GM12874 (cell line): Measurements from ENCODE around the gene SIAH1.

Source experiments
- TF ChIP-seq, protein P1 (sequence below): IDR thresholded peaks from 2 replicates; pipeline ENCODE4 v1.5.1; 2011; ENCODE audit warnings: low read depth, mild to moderate bottlenecking, control low read depth, low read length, moderate library complexity; ENCODE audit not compliant: insufficient read depth

The SIAH1 gene

DNA sequence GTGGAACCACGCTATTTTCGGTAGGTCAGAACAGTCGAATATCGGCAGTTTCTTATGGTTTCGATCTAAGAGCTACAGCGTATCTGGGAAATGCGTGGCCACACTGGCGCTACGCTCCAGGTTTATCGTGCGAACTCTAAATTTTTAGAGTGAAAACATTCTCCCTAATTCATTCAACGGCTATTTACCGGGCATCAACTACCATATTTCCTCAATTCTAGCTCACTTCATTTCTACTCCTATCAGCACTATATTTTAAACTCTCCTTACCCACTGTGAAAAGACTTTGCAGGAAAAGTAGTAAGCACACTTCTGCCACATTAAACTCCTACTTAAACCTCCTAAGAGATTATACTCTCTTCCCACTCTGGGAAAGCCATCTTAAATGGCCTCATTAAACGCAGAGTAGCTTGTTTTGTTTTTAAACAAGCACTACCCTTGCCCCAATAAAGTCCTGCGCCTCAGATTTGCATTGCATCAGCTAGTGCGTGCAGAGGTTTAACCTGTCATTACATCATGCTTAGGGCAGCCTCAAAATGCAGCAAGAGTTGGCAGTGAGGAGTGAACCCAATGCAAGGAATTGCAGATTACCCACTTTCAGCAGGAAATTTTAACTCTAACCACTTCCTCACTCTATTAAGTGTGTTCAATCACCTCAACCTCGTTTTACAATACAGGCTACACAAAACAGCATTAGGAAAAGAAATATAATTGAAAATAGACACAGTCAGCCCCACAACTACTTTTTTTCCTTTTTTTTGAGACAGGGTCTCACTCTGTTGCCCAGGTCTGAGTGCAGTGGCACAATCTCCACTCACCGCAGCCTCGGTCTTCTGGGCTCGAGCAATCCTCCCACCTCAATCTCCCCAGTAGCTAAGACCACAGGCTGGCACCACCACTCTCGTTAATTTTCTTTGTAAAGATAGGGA, 18.8 kb downstream of the SIAH1 start:
- TF ChIP-seq, protein P1, sequence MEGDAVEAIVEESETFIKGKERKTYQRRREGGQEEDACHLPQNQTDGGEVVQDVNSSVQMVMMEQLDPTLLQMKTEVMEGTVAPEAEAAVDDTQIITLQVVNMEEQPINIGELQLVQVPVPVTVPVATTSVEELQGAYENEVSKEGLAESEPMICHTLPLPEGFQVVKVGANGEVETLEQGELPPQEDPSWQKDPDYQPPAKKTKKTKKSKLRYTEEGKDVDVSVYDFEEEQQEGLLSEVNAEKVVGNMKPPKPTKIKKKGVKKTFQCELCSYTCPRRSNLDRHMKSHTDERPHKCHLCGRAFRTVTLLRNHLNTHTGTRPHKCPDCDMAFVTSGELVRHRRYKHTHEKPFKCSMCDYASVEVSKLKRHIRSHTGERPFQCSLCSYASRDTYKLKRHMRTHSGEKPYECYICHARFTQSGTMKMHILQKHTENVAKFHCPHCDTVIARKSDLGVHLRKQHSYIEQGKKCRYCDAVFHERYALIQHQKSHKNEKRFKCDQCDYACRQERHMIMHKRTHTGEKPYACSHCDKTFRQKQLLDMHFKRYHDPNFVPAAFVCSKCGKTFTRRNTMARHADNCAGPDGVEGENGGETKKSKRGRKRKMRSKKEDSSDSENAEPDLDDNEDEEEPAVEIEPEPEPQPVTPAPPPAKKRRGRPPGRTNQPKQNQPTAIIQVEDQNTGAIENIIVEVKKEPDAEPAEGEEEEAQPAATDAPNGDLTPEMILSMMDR = no peak

DNA sequence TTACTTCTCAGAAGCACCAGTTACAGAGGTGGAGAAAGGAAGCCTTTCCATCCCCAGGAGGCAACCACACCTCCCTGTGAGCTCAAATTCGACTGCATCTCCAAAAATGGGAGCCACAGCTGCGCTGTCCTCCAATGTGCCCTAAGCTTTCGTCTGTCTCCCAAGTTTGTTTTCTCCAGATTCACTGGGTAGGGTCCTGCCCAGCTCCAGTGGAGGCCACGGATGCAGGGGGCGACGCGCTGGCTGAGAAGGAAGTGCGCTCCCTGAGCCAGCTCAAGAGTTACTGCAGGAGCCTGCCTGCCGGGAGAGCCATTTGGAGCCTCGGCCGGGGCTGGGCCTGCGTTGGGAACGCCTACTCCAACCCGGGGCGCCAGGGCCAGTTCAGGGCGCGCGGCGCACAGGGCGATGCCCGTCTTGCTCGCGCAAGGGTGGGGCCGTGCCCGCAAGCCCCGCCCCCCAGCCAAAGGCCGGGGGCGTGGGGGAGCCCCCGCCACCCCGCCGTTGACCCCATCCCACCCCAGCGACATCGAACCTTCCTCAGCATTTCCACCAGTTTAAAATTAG, 19.5 kb downstream of the SIAH1 start:
- TF ChIP-seq, protein P1 = no peak

DNA sequence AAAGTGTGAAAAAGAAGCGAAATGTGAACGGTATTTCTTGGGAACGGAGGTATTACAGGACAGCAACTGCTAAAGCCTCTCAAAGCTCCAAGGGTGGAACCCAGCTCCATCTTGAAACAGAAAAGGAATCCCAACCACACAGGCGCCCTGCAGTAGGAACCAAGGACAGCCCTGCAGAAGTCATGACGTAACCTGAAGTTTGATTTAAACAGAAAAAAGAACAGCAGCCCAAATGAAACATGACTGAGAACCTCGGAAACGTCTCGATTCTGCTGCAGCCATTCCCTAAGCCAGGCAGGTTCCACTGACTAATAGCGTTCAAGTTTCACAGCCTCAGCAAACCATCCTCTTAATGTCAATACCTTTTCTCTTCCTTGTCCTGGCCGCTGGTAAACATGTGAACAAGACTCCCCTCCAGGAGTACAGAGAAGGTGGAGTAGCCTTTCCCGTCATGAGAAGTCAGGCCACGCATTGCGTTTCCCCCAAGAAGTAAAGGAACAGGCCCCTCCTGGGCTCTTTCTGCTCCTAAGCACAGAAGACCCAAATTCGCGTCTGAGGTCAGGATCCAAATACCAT, 20.1 kb downstream of the SIAH1 start:
- TF ChIP-seq, protein P1 = no peak

DNA sequence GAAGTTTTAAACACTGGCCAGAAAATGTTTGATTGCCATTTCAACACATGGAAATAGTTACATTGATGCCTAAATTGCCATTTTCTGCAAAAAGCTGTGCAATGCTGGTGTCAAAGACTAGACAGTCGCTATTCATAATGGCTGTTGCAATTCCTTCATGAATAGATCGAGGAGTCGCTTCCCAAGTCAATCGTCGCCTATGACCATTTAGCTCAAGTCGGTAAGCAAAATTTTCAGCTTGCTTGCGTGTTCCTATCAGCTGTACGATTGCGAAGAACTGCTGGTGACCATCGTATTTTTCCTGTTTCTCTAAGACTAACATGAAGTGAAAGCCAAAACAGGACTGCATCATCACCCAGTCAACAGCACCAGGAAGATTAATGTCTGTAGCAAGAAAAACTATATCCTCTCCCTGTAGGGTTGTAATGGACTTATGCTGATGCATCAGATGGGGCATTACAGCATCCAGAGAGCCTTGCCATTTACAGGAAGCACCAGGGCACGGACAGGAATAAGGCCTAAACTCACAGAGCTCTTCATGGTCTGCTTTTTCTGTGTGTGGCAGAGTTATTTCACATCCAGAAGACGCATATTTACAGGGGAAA, 23.6 kb downstream of the SIAH1 start:
- TF ChIP-seq, protein P1 = no peak

DNA sequence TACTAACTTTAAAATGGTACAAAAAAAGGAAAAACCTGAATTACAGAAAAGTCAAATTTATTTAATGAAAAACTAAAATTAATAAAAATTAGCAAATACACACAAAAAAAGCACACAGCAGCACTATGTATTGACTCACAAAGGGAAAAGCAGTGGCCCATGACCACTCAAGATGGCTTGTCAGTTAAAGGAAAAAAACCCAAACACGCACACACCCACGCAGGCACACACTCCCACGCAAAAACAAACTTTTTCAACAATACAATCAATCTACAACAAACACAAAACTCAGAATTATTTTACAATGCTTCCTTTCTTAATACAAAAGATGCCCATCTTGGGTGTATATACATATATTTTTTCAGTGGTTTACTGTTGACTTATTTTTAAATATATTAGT, 24.2 kb downstream of the SIAH1 start:
- TF ChIP-seq, protein P1 = no peak

DNA sequence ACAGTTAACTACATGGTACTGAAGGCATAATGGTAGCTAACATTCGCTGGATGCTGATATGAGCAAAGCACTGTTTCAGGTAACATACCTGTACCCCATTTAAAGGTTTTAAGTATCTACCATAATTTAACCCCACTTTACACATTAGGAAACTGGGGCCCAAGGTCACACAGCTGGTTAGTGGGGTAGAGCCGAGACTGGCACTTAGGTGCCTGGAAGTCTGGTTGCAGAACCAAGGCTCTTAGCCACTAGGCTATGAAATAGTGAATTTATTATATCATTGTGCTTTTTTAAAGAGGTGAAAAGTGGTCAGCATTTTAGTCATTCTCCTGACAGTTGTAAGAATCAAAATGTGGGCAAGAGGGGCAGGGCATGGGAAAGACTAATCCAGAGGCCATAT, 25.2 kb downstream of the SIAH1 start:
- TF ChIP-seq, protein P1 = no peak

DNA sequence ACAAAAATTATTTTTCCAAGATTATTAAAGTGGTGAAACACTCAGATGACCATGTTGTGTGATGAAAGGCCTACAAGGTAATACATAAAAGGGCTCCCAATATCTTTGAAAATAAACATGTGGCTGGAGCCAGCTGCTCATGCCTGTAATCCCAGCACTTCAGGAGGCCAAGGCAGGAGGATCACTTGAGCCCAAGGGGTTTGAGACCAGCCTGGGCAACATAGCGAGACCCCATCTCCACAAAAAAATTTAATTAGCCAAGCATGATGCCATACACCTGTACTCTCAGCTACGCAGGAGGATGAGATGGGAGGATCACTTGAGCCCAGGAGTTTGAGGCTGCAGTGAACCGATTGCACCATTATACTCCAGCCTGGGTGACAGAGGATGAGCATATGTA, 26.8 kb downstream of the SIAH1 start:
- TF ChIP-seq, protein P1 = no peak
